Transverse colon (tissue), 4 donors: ENCODE measurements around the gene CAPN6.

ENCODE experiments used
- CTCF ChIP-seq, 5 experiments: fragments of 200-600 bp in 3 of 5; fragments of 450-650 bp in 2 of 5; sonication (generic) in 3 of 5; IDR thresholded peaks; 1 replicate in 2 of 5; 2 replicates in 3 of 5; pipeline ENCODE4 v1.5.1; 2016 to 2017; ENCODE audit warnings: antibody characterized with exemption in 5 of 5, inconsistent platforms in 3 of 5, mild to moderate bottlenecking in 2 of 5, moderate library complexity in 1 of 5
- EP300 ChIP-seq: sonication (generic); formaldehyde crosslinking; IDR thresholded peaks from one replicate; pipeline ENCODE4 v1.6.1; 2017; ENCODE audit warnings: antibody characterized with exemption, low read depth
- POLR2A ChIP-seq: fragments of 450-650 bp; IDR thresholded peaks from one replicate; pipeline ENCODE4 v1.6.1; 2016; ENCODE audit warnings: antibody characterized with exemption, mild to moderate bottlenecking, moderate library complexity
- POLR2AphosphoS5 ChIP-seq, 3 donors: sonication (generic); formaldehyde crosslinking; IDR thresholded peaks; one replicate each; pipeline ENCODE4 v1.6.1; 2016; ENCODE audit warnings: antibody characterized with exemption in 3 of 3

GRCh38 chrX:111282139-111282538, 11.9 kb upstream of the CAPN6 start:
- TF ChIP-seq CTCF (IDR thresholded peaks at IDR 0.05) (no peak), POLR2A (no peak), EP300 (no peak), POLR2AphosphoS5 (IDR thresholded peaks at IDR 0.05) (no peak)
